Astrocyte (in vitro differentiated cells and primary cell): ENCODE results near the gene MEIKIN. TPM values are rescaled to one million over a fixed set of nuclear protein-coding genes. Genes with fewer than 3 reads are reported as not detected.

ENCODE experiments used
- DNase-seq: peaks from one replicate; pipeline ENCODE4 v3.0.0-alpha.2; 2010; ENCODE audit warnings: low read depth
- FAIRE-seq: peaks from 2 replicates; lab custom pipeline; 2011; peaks lifted over from hg19 to GRCh38; lab: Jason Lieb, UNC
- H2AFZ ChIP-seq: 2 replicates; pipeline ENCODE4 v1.6.0; 2012; ENCODE audit warnings: low read depth, low read length, inconsistent platforms
- H3K27ac ChIP-seq: 2 replicates; pipeline ENCODE4 v1.5.1; 2011; ENCODE audit warnings: low read depth, low read length, inconsistent platforms
- H3K27me3 ChIP-seq: 2 replicates; pipeline ENCODE4 v1.6.0; 2011; ENCODE audit warnings: low read length, inconsistent platforms; ENCODE audit not compliant: insufficient read depth
- H3K36me3 ChIP-seq: 2 replicates; pipeline ENCODE4 v1.5.1; 2011; ENCODE audit warnings: low read length, inconsistent platforms; ENCODE audit not compliant: insufficient read depth
- H3K4me1 ChIP-seq: 2 replicates; pipeline ENCODE4 v1.5.1; 2011; ENCODE audit warnings: low read length, inconsistent platforms; ENCODE audit not compliant: insufficient read depth
- H3K4me2 ChIP-seq: 2 replicates; pipeline ENCODE4 v1.6.0; 2012; ENCODE audit warnings: low read length, inconsistent platforms
- H3K4me3 ChIP-seq: 2 replicates; pipeline ENCODE4 v1.5.1; 2011; ENCODE audit warnings: low read depth, mild to moderate bottlenecking, low read length, inconsistent platforms; ENCODE audit not compliant: insufficient read depth
- H3K79me2 ChIP-seq: 2 replicates; pipeline ENCODE4 v1.6.0; 2012; ENCODE audit warnings: mild to moderate bottlenecking, low read length, inconsistent platforms; ENCODE audit not compliant: insufficient read depth
- H3K9ac ChIP-seq: 2 replicates; pipeline ENCODE4 v1.6.0; 2012; ENCODE audit warnings: mild to moderate bottlenecking, low read length, inconsistent platforms
- H3K9me3 ChIP-seq: 2 replicates; pipeline ENCODE4 v1.5.1; 2012; ENCODE audit warnings: low read depth, mild to moderate bottlenecking, low read length, inconsistent platforms; ENCODE audit not compliant: insufficient read depth
- H4K20me1 ChIP-seq: 2 replicates; pipeline ENCODE4 v1.6.0; 2012; ENCODE audit warnings: low read length, inconsistent platforms; ENCODE audit not compliant: insufficient read depth
- H3K27ac Mint-ChIP-seq: one replicate; pipeline ENCODE4 v1.8.0; 2021; ENCODE audit warnings: mild to moderate bottlenecking, mixed read lengths; ENCODE audit not compliant: unreplicated experiment
- H3K27me3 Mint-ChIP-seq: one replicate; pipeline ENCODE4 v1.8.0; 2021; ENCODE audit warnings: low read depth, mixed read lengths; ENCODE audit not compliant: unreplicated experiment
- H3K36me3 Mint-ChIP-seq: one replicate; pipeline ENCODE4 v1.8.0; 2021; ENCODE audit warnings: low read depth, mixed read lengths; ENCODE audit not compliant: unreplicated experiment
- H3K4me1 Mint-ChIP-seq: one replicate; pipeline ENCODE4 v1.8.0; 2021; ENCODE audit warnings: low read depth, mixed read lengths; ENCODE audit not compliant: unreplicated experiment
- H3K4me3 Mint-ChIP-seq: one replicate; pipeline ENCODE4 v1.8.0; 2021; ENCODE audit warnings: mild to moderate bottlenecking, moderate library complexity, mixed read lengths; ENCODE audit not compliant: unreplicated experiment
- H3K9me3 Mint-ChIP-seq: one replicate; pipeline ENCODE4 v1.8.0; 2021; ENCODE audit warnings: mild to moderate bottlenecking, mixed read lengths; ENCODE audit not compliant: unreplicated experiment
- CTCF ChIP-seq: IDR thresholded peaks from 2 replicates; pipeline ENCODE4 v1.5.1; 2011; ENCODE audit warnings: low read depth, mild to moderate bottlenecking, inconsistent platforms, low read length, moderate library complexity; ENCODE audit not compliant: insufficient read depth
- EZH2 ChIP-seq: IDR thresholded peaks from 2 replicates; pipeline ENCODE4 v1.6.1; 2012; ENCODE audit warnings: mild to moderate bottlenecking, low read length, inconsistent platforms; ENCODE audit not compliant: insufficient read depth
- total RNA-seq: library from RNA; stranded (reverse); gene quantifications from 2 replicates; pipeline ENCODE4 v1.2.1, GENCODE V29; 2021

Gene MEIKIN
- total RNA-seq, 1 donor from 2014 or later = not detected

GRCh38 chr5:131792896-131793295 is 152.6 kb downstream of the MEIKIN start:
- Histone ChIP-seq H3K27me3 (no peaks in the 10 kb centered on the region), H3K27ac (no peak overlapping the region), H3K4me1 (peaks cover 11% of the 10 kb centered on the region), H3K36me3 (peaks cover 2% of the 10 kb centered on the region), H3K9me3 (no peaks in the 10 kb centered on the region), H3K4me2 (no peak overlapping the region), H3K4me3 (no peak overlapping the region), H3K79me2 (peaks cover 88% of the 10 kb centered on the region), H2AFZ (no peak overlapping the region), H4K20me1 (peaks cover 76% of the 10 kb centered on the region), H3K9ac (no peak overlapping the region)
- Mint-ChIP-seq H3K27ac (no peak overlapping the region), H3K4me3 (no peak overlapping the region), H3K36me3 (no peaks in the 10 kb centered on the region), H3K9me3 (no peaks in the 10 kb centered on the region), H3K4me1 (peaks cover 8% of the 10 kb centered on the region), H3K27me3 (no peaks in the 10 kb centered on the region)
- no peak for DNase-seq
- TF ChIP-seq EZH2 = no peak
- TF ChIP-seq CTCF = no peak
- no peak for FAIRE-seq

- TF ChIP-seq EZH2 = no peak
- TF ChIP-seq CTCF = no peak
- Mint-ChIP-seq H3K36me3 (no peaks in the 10 kb centered on the region), H3K27me3 (no peaks in the 10 kb centered on the region), H3K27ac (no peak overlapping the region), H3K9me3 (no peaks in the 10 kb centered on the region), H3K4me3 (no peak overlapping the region), H3K4me1 (peaks cover 8% of the 10 kb centered on the region)
- FAIRE-seq (no peak), DNase-seq (no peak)
- Histone ChIP-seq H3K79me2 (peaks cover 98% of the 10 kb centered on the region), H2AFZ (no peak overlapping the region), H3K9me3 (no peaks in the 10 kb centered on the region), H3K4me2 (no peak overlapping the region), H3K27me3 (no peaks in the 10 kb centered on the region), H4K20me1 (peaks cover 86% of the 10 kb centered on the region), H3K27ac (no peak overlapping the region), H3K4me1 (peaks cover 6% of the 10 kb centered on the region), H3K4me3 (no peak overlapping the region), H3K9ac (no peak overlapping the region), H3K36me3 (peaks cover 2% of the 10 kb centered on the region)
Observed at GRCh38 chr5:131791866-131792265, 153.6 kb downstream of the MEIKIN start.

- no peak for TF ChIP-seq CTCF
- no peak for TF ChIP-seq EZH2
- Histone ChIP-seq H3K36me3 (peaks cover 2% of the 10 kb centered on the region), H3K9ac (no peak overlapping the region), H3K9me3 (no peaks in the 10 kb centered on the region), H2AFZ (no peak overlapping the region), H3K27me3 (no peaks in the 10 kb centered on the region), H3K4me2 (no peak overlapping the region), H3K4me1 (peaks cover 5% of the 10 kb centered on the region), H3K27ac (no peak overlapping the region), H3K4me3 (no peak overlapping the region), H3K79me2 (peaks cover 99% of the 10 kb centered on the region), H4K20me1 (peaks cover 89% of the 10 kb centered on the region)
- no peak for FAIRE-seq
- Mint-ChIP-seq H3K36me3 (no peaks in the 10 kb centered on the region), H3K9me3 (no peaks in the 10 kb centered on the region), H3K4me3 (no peak overlapping the region), H3K27ac (no peak overlapping the region), H3K4me1 (peaks cover 8% of the 10 kb centered on the region), H3K27me3 (no peaks in the 10 kb centered on the region)
- no peak for DNase-seq
Observed at GRCh38 chr5:131790550-131790949, 154.9 kb downstream of the MEIKIN start.
